Activated CD8-positive, alpha-beta T cell treated with anti-CD3 and anti-CD28 coated beads for 36 hours (primary cell): ENCODE data around the gene CDH6. TPM values are rescaled to one million over a fixed set of nuclear protein-coding genes. Genes with fewer than 3 reads are reported as not detected.

Experiments
- ATAC-seq: fragments of 200-7000 bp; cut with Tn5 transposase; one replicate; pipeline ENCODE4 v1.10.0; 2021; ENCODE audit warnings: mild to moderate bottlenecking, moderate library complexity
- CTCF ChIA-PET: fragments of 350-600 bp; sonication (Branson Sonifier 250); formaldehyde crosslinking; loops from one replicate; lab custom pipeline; 2021; ENCODE audit warnings: antibody characterized with exemption; lab: Charles Lee
- POLR2A ChIA-PET: fragments of 350-600 bp; sonication (Branson Sonifier 250); formaldehyde crosslinking; loops from one replicate; lab custom pipeline; 2021; ENCODE audit warnings: antibody characterized with exemption; lab: Charles Lee
- DNase-seq: peaks from one replicate; pipeline ENCODE4 v3.0.0-alpha.2; 2020
- H3K27ac Mint-ChIP-seq: one replicate; pipeline ENCODE4 v1.8.0; 2021; ENCODE audit warnings: mild to moderate bottlenecking, mixed read lengths
- H3K27me3 Mint-ChIP-seq: one replicate; pipeline ENCODE4 v1.8.0; 2021; ENCODE audit warnings: mixed read lengths
- H3K36me3 Mint-ChIP-seq: one replicate; pipeline ENCODE4 v1.8.0; 2021; ENCODE audit warnings: low read depth, mixed read lengths
- H3K4me1 Mint-ChIP-seq: one replicate; pipeline ENCODE4 v1.8.0; 2021; ENCODE audit warnings: low read depth, mixed read lengths
- H3K4me3 Mint-ChIP-seq: one replicate; pipeline ENCODE4 v1.8.0; 2021; ENCODE audit warnings: mild to moderate bottlenecking, moderate library complexity, mixed read lengths
- H3K9me3 Mint-ChIP-seq: one replicate; pipeline ENCODE4 v1.8.0; 2021; ENCODE audit warnings: mixed read lengths
- CTCF ChIP-seq: fragments of 200-600 bp; IDR thresholded peaks from one replicate; pipeline ENCODE4 v1.8.0; 2022; ENCODE audit warnings: antibody characterized with exemption, mild to moderate bottlenecking
- intact Hi-C: fragments of 100-400 bp; cut with micrococcal nuclease; formaldehyde crosslinking; loops from one replicate; pipeline ENCODE4 v1.10.0; 2022
- total RNA-seq, 2 experiments: library from RNA; stranded (reverse); gene quantifications; one replicate each; pipeline ENCODE4 v1.2.3, GENCODE V29; 2021

CDH6 gene
- total RNA-seq, 2 experiments from 2014 or later = not detected

DNA sequence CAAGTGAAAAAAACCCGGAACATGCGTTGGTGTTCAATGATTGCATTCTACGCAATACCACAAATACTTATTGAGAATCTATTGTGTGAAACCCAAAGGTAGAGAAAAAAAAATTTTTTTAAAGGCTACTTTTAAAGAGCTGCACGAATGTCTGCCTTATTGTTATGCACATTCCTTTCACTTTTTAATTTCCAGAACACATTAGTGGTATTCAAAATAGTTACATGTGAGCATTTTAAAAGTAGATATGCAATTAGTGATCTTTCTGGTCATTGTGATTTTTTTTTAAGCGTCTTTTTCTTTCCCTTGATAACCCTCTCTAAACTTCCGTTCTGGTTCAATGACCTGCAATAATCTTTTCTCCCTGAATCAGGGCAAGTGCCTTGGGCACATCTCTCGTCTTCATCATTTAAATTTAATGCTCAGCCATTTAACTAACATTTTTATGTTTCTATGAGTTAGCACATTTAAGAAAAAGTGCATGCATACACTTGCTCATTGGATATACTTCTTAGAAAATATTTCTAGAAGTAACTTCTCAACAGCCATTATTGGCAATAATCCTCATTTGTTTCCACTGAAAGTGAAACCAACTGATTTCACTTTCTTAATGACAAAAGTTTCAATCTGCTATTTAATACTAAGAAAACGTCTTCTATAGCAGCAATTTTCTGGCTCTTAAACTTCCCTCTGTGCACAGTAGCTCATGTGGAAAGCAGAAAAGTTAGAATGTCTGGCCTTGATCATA lies 80.3 kb downstream of the CDH6 start:
- no peak for TF ChIP-seq CTCF
- no peak overlapping the region for H3K4me3 Mint-ChIP-seq
- H3K27me3 Mint-ChIP-seq = no peaks in the 10 kb centered on the region
- CTCF ChIA-PET = no interaction called here
- POLR2A ChIA-PET = no interaction called here
- intact Hi-C loops = no loop called here
- no peaks in the 10 kb centered on the region for H3K9me3 Mint-ChIP-seq
- ATAC-seq (no peak), DNase-seq (no peak)
- no peaks in the 10 kb centered on the region for H3K36me3 Mint-ChIP-seq
- H3K4me1 Mint-ChIP-seq = no peaks in the 10 kb centered on the region
- H3K27ac Mint-ChIP-seq = no peak overlapping the region

GRCh38 chr5:31280210-31280609 lies 86.7 kb downstream of the CDH6 start:
- H3K9me3 Mint-ChIP-seq = no peaks in the 10 kb centered on the region
- DNase-seq (no peak), ATAC-seq (no peak)
- no peak overlapping the region for H3K27ac Mint-ChIP-seq
- no peak for TF ChIP-seq CTCF
- ChIA-PET CTCF (interaction anchor here (2.0 kb wide), 1 partner anchor 10 kb away, joined by 7 read pairs; no protein-coding TSS in a partner anchor), POLR2A (no interaction called here)
- H3K36me3 Mint-ChIP-seq = no peaks in the 10 kb centered on the region
- peaks cover 1% of the 10 kb centered on the region for H3K27me3 Mint-ChIP-seq
- intact Hi-C loops = no loop called here
- no peaks in the 10 kb centered on the region for H3K4me1 Mint-ChIP-seq
- H3K4me3 Mint-ChIP-seq = no peak overlapping the region

GRCh38 chr5:31283326-31283725 lies 89.8 kb downstream of the CDH6 start:
- POLR2A ChIA-PET = no interaction called here
- Mint-ChIP-seq H3K27ac (no peak overlapping the region), H3K36me3 (no peaks in the 10 kb centered on the region), H3K4me3 (no peak overlapping the region), H3K9me3 (no peaks in the 10 kb centered on the region), H3K4me1 (no peaks in the 10 kb centered on the region), H3K27me3 (peaks cover 1% of the 10 kb centered on the region)
- ATAC-seq (no peak), DNase-seq (no peak)
- no peak for TF ChIP-seq CTCF
- CTCF ChIA-PET = no interaction called here
- intact Hi-C loops = no loop called here

DNA sequence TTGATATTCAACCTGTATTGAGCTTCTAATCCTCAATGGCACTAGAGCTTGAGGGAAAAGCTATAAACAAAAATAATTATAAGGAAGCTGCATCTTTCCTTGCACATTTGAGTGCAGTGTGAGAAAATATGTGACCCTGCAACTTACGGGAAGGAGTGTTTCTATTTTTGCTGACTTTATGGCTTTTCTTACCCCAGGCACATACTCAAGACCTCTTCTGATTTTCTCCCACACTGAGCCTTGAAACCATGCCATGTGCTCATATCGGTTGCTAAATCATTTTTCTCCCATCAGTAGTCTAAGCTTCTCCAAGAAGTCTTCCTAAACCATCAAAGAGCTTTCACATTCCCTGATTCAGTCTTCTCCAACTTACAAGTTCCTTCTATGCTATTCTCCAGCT lies 91.5 kb downstream of the CDH6 start:
- H3K4me1 Mint-ChIP-seq = no peaks in the 10 kb centered on the region
- ATAC-seq (no peak), DNase-seq (no peak)
- no peak overlapping the region for H3K27ac Mint-ChIP-seq
- H3K4me3 Mint-ChIP-seq = no peak overlapping the region
- CTCF ChIA-PET = no interaction called here
- peaks cover 1% of the 10 kb centered on the region for H3K27me3 Mint-ChIP-seq
- no peaks in the 10 kb centered on the region for H3K9me3 Mint-ChIP-seq
- TF ChIP-seq CTCF = no peak
- POLR2A ChIA-PET = no interaction called here
- no peaks in the 10 kb centered on the region for H3K36me3 Mint-ChIP-seq
- intact Hi-C loops = no loop called here

GRCh38 chr5:31287985-31288384 lies 94.5 kb downstream of the CDH6 start:
- ChIA-PET CTCF (no interaction called here), POLR2A (no interaction called here)
- Mint-ChIP-seq H3K4me3 (no peak overlapping the region), H3K9me3 (no peaks in the 10 kb centered on the region), H3K4me1 (no peaks in the 10 kb centered on the region), H3K27ac (no peak overlapping the region), H3K27me3 (no peaks in the 10 kb centered on the region), H3K36me3 (no peaks in the 10 kb centered on the region)
- TF ChIP-seq CTCF = no peak
- DNase-seq (no peak), ATAC-seq (no peak)
- intact Hi-C loops = no loop called here
